Neuronal stem cell (in vitro differentiated cells): ENCODE results near the gene GKN1.

Experiments used
- DNase-seq: peaks from one replicate; pipeline ENCODE4 v3.0.0-alpha.2; 2013; ENCODE audit warnings: low spot score
- H2AFZ ChIP-seq: one replicate; pipeline ENCODE4 v1.6.1; 2013; ENCODE audit warnings: mild to moderate bottlenecking, low read length, inconsistent platforms
- H2AK5ac ChIP-seq: 2 replicates; pipeline ENCODE4 v1.6.1; 2013; ENCODE audit warnings: low read depth, mild to moderate bottlenecking, inconsistent platforms, low read length, moderate library complexity, mixed read lengths
- H2BK120ac ChIP-seq: 2 replicates; pipeline ENCODE4 v1.6.1; 2013; ENCODE audit warnings: low read depth, mild to moderate bottlenecking, inconsistent platforms, low read length, moderate library complexity, mixed read lengths
- H2BK12ac ChIP-seq: one replicate; pipeline ENCODE4 v1.6.1; 2013; ENCODE audit warnings: low read length, inconsistent platforms
- H2BK15ac ChIP-seq: 2 replicates; pipeline ENCODE4 v1.6.1; 2013; ENCODE audit warnings: mild to moderate bottlenecking, low read length, inconsistent platforms, mixed read lengths
- H2BK5ac ChIP-seq: one replicate; pipeline ENCODE4 v1.6.1; 2013; ENCODE audit warnings: inconsistent platforms, mild to moderate bottlenecking, low read length, moderate library complexity
- H3K14ac ChIP-seq: one replicate; pipeline ENCODE4 v1.6.1; 2013; ENCODE audit warnings: low read length, inconsistent platforms
- H3K18ac ChIP-seq: 2 replicates; pipeline ENCODE4 v1.6.1; 2013; ENCODE audit warnings: low read length, inconsistent platforms
- H3K23ac ChIP-seq: 2 replicates; pipeline ENCODE4 v1.6.1; 2013; ENCODE audit warnings: low read depth, mild to moderate bottlenecking, mixed read lengths, low read length, inconsistent platforms; ENCODE audit not compliant: poor library complexity
- H3K27ac ChIP-seq: replicated peaks from 3 replicates; pipeline ENCODE4 v1.5.1; 2013; ENCODE audit warnings: low read length, inconsistent platforms
- H3K27me3 ChIP-seq, 3 experiments: 2 replicates each; pipeline ENCODE4 v1.6.1; 2013; ENCODE audit warnings: low read length in 3 of 3, mild to moderate bottlenecking in 2 of 3, inconsistent platforms in 1 of 3, low read depth in 1 of 3, mixed read lengths in 1 of 3, moderate library complexity in 1 of 3; ENCODE audit not compliant: control insufficient read depth in 3 of 3, insufficient read depth in 3 of 3
- H3K36me3 ChIP-seq, 2 donors: replicated peaks in 1 of 2; 2 replicates each; pipeline ENCODE4 v1.6.1; 2013; ENCODE audit warnings: low read length in 2 of 2; ENCODE audit not compliant: control insufficient read depth in 2 of 2, insufficient read depth in 2 of 2
- H3K4ac ChIP-seq: 2 replicates; pipeline ENCODE4 v1.6.1; 2013; ENCODE audit warnings: inconsistent platforms, mild to moderate bottlenecking, low read length, moderate library complexity
- H3K4me1 ChIP-seq, 2 donors: 1 replicate in 1 of 2; 2 replicates in 1 of 2; pipeline ENCODE4 v1.6.1; 2013; ENCODE audit warnings: low read length in 2 of 2, low read depth in 1 of 2; ENCODE audit not compliant: control insufficient read depth in 2 of 2, insufficient read depth in 1 of 2
- H3K4me2 ChIP-seq: one replicate; pipeline ENCODE4 v1.6.1; 2013; ENCODE audit warnings: mild to moderate bottlenecking, low read length, inconsistent platforms; ENCODE audit not compliant: insufficient read depth, poor library complexity, severe bottlenecking
- H3K4me3 ChIP-seq, 2 donors: 2 replicates each; pipeline ENCODE4 v1.5.1; 2013; ENCODE audit warnings: low read length in 2 of 2, mild to moderate bottlenecking in 2 of 2, inconsistent platforms in 1 of 2, moderate library complexity in 1 of 2
- H3K79me1 ChIP-seq: one replicate; pipeline ENCODE4 v1.6.1; 2013; ENCODE audit warnings: low read depth, mild to moderate bottlenecking, inconsistent platforms, low read length, moderate library complexity
- H3K9ac ChIP-seq: one replicate; pipeline ENCODE4 v1.6.1; 2013; ENCODE audit warnings: mild to moderate bottlenecking, low read depth, low read length, inconsistent platforms; ENCODE audit not compliant: poor library complexity
- H3K9me3 ChIP-seq, 2 donors: replicated peaks in 1 of 2; 2 replicates each; pipeline versions ENCODE3 to v1.6.1; 2013; ENCODE audit warnings: low read length in 2 of 2, mild to moderate bottlenecking in 2 of 2, inconsistent platforms in 1 of 2, low read depth in 1 of 2, mixed read lengths in 1 of 2, moderate library complexity in 1 of 2; ENCODE audit not compliant: control insufficient read depth in 2 of 2, insufficient read depth in 1 of 2
- H4K8ac ChIP-seq: one replicate; pipeline ENCODE4 v1.6.1; 2013; ENCODE audit warnings: low read depth, mild to moderate bottlenecking, inconsistent platforms, low read length, moderate library complexity
- H4K91ac ChIP-seq: one replicate; pipeline ENCODE4 v1.6.1; 2013; ENCODE audit warnings: low read length, low read depth, mild to moderate bottlenecking, inconsistent platforms; ENCODE audit not compliant: poor library complexity
- WGBS, 2 donors: extraction: QIAGEN DNeasy Blood & Tissue Kit; methylation state at CpG; one replicate each; pipeline ENCODE4 v1.1.7; 2013; ENCODE audit warnings: missing lambda C conversion rate in 2 of 2, mixed read lengths in 1 of 2; ENCODE audit not compliant: insufficient read length in 2 of 2, insufficient replicate concordance in 1 of 2; ENCODE audit errors: extremely low coverage in 2 of 2; 5-methylcytosine and 5-hydroxymethylcytosine counted together

GKN1 gene

DNA sequence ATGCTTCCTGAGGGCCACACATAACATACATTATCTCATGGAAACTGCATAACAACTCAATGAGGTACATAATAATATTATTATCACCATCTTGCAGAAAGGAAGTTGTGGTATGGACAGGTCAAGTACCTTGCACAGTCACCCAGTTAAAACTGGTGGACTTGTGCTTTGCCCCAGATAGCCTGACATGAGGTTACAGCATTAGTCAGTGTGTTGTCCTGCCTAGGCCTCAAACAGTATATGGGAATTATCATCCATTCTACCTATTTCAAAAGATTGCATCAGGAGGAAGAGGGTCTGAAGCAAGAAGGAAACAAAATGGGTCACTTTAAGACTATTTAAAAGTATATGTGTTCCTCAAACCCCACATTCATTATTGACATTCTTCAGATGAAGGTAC, 33.2 kb downstream of the GKN1 start:
- Histone ChIP-seq H3K4me1 (peaks cover 1 to 2% of the 10 kb centered on the region in 2 donors), H3K14ac (no peak overlapping the region), H3K27me3 (peaks cover 0 to 19% (median 5%) of the 10 kb centered on the region in 3 experiments), H4K8ac (no peak overlapping the region), H2BK120ac (no peak overlapping the region), H3K27ac (no peak overlapping the region), H3K36me3 (no peaks in the 10 kb centered on the region), H2AK5ac (no peak overlapping the region), H2BK12ac (no peak overlapping the region), H3K4me2 (no peak overlapping the region), H3K18ac (no peak overlapping the region), H3K23ac (no peak overlapping the region), H3K9ac (no peak overlapping the region), H2BK15ac (no peak overlapping the region), H3K9me3 (no peaks in the 10 kb centered on the region), H2AFZ (no peak overlapping the region), H3K79me1 (no peaks in the 10 kb centered on the region), H2BK5ac (no peak overlapping the region), H3K4me3 (no peak overlapping the region), H4K91ac (no peak overlapping the region), H3K4ac (no peak overlapping the region)
- no peak for DNase-seq

DNA sequence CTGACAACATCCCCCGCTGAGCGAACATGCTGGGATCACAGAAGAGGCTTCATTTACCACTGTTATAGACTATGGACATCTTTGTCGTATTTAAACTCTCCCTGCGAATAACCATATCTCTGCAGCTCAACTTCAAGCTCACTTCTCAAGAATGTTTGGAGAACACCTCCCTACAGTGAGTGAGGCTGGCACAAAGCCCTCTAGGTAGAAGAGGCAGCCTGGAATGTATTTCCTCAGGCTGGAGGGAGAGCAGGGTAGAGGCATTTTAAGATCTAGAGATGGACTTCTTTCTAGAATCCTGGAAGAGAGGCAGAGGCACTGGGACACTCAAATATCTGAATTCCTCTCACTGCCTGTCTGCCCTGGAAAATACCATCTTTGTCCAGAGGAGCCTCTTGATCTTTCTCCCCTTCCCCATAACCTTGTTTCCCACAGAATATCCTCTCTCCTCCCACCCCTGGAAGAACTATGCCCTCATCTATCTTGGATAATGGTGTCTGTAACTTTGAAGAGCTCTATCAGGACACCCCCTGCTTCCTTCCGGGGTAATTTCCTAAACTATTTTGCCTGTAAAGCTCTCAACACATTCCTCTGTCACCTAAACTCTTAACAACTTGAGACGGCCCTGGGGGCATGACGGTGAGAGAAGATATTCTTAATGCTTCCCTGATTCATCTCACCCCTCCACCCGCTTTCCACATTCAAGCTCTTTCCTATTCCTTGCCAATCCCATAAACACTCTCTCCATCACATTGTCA, 36.2 kb downstream of the GKN1 start:
- H3K4me1 ChIP-seq: peaks cover 4 to 5% of the 10 kb centered on the region in 2 donors
- no peak overlapping the region for H2BK12ac ChIP-seq
- no peak overlapping the region for H3K4me3 ChIP-seq
- H3K9me3 ChIP-seq: no peaks in the 10 kb centered on the region
- H3K27ac ChIP-seq: no peak overlapping the region
- no peak overlapping the region for H3K23ac ChIP-seq
- no peak overlapping the region for H2BK15ac ChIP-seq
- no peak overlapping the region for H3K18ac ChIP-seq
- no peak overlapping the region for H3K14ac ChIP-seq
- H4K91ac ChIP-seq: no peak overlapping the region
- H2BK120ac ChIP-seq: no peak overlapping the region
- no peaks in the 10 kb centered on the region for H3K79me1 ChIP-seq
- WGBS, 2 donors: no CpG with 5 or more reads among the region's 8 CpGs
- no peak overlapping the region for H2AK5ac ChIP-seq
- no peak overlapping the region for H4K8ac ChIP-seq
- no peak overlapping the region for H2AFZ ChIP-seq
- no peak overlapping the region for H3K4me2 ChIP-seq
- H3K4ac ChIP-seq: no peak overlapping the region
- H2BK5ac ChIP-seq: no peak overlapping the region
- no peak for DNase-seq
- no peaks in the 10 kb centered on the region for H3K36me3 ChIP-seq
- no peak overlapping the region for H3K9ac ChIP-seq
- peaks cover 0 to 19% (median 6%) of the 10 kb centered on the region in 3 experiments for H3K27me3 ChIP-seq

DNA sequence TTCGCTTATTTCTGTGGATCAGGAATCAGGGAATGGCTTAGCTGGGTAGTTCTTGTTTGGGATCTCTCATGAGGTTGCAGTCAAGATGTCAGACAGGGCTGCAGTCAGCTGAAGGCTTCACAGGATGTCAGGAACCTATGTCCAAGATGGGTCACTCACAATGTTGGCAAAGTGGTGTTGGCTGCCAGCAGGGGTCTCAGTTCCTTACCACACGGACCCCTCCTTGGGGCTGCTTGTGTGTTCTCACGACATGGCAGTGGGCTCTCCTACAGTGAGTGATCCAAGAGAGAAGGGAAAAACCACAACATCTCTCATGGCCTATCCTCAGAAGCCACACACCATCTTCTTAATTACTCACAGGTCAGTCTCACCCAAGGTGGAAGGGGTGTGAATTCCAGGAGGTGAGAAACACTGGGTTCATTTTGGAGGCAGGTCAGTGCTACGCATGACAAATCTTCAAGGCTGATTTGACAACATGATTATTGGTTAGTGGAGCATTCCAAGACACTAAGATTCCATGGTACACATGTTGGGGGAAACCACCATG, 37.2 kb downstream of the GKN1 start:
- Histone ChIP-seq H2AK5ac (no peak overlapping the region), H3K27me3 (peaks cover 0 to 19% (median 6%) of the 10 kb centered on the region in 3 experiments), H3K9me3 (no peaks in the 10 kb centered on the region), H3K9ac (no peak overlapping the region), H3K4ac (no peak overlapping the region), H3K4me2 (no peak overlapping the region), H3K27ac (no peak overlapping the region), H4K8ac (no peak overlapping the region), H3K4me3 (no peak overlapping the region), H3K79me1 (no peaks in the 10 kb centered on the region), H2BK15ac (no peak overlapping the region), H2AFZ (no peak overlapping the region), H2BK5ac (no peak overlapping the region), H3K23ac (no peak overlapping the region), H2BK12ac (no peak overlapping the region), H3K14ac (no peak overlapping the region), H3K36me3 (no peaks in the 10 kb centered on the region), H4K91ac (no peak overlapping the region), H3K18ac (no peak overlapping the region), H3K4me1 (peaks cover 4 to 5% of the 10 kb centered on the region in 2 donors), H2BK120ac (no peak overlapping the region)
- no CpG with 5 or more reads among the region's 4 CpGs for WGBS, 2 donors
- DNase-seq: no peak

DNA sequence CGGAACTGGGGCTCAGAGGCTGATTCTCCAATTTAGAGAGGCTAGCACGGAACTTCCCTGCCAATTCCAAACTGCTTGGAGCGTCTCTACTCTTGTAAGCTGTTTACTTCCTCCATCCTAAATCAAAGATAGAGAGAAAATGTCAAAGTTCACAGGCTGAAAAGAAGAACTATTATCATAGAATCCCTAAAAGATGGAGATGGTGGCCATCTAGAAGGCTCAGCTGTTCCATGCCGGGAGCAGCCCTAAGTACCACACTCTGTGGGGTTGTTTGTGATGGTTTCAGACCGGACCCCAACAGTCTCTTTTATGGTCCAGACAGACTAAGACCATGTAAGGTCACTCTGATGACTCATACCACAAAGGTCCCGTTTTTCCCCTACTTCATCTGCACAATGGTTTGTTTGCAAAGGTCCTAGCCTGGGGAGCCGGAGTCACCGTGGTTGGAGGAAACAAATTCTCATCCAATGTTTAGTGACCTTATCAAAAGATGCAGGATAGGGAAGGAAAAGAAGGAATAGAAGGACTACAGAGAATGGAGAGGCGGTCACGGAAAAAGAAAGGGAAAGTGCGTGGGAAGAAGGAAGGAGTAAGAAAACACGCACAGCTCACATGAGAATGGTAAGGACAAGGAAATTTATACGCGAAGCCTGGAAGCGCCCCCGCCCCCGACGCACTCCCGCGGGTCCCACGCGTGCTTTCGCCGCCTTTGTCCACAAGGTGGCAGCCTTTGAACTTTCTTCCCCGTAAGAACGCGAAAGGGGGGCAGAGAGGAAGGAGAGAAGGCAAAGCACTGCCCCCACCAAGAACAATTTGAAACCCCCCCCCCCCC, 38.1 kb downstream of the GKN1 start:
- WGBS, 2 donors: no CpG with 5 or more reads among the region's 27 CpGs

More for the DNA sequence above, 38.1 kb downstream of the GKN1 start:
- Histone ChIP-seq H2AFZ (peak overlapping the region; percentile 96), H3K27me3 (peaks cover 0 to 19% (median 6%) of the 10 kb centered on the region in 3 experiments), H3K14ac (no peak overlapping the region), H2BK12ac (no peak overlapping the region), H3K4me1 (peaks cover 4 to 5% of the 10 kb centered on the region in 2 donors), H3K4ac (no peak overlapping the region), H3K23ac (no peak overlapping the region), H2BK15ac (no peak overlapping the region), H3K4me2 (peak overlapping the region; percentile 81), H3K9ac (no peak overlapping the region), H3K4me3 (peak overlapping the region; percentile 83 to 96), H2AK5ac (no peak overlapping the region), H3K36me3 (peaks cover 0 to 8% of the 10 kb centered on the region in 2 donors), H4K8ac (no peak overlapping the region), H3K9me3 (no peaks in the 10 kb centered on the region), H2BK5ac (no peak overlapping the region), H2BK120ac (no peak overlapping the region), H3K27ac (no peak overlapping the region), H4K91ac (no peak overlapping the region), H3K18ac (no peak overlapping the region), H3K79me1 (no peaks in the 10 kb centered on the region)
- DNase-seq: peak; percentile 38
